GM12892 (cell line): ENCODE measurements around the gene DCP1B.

Experiments used
- POLR2A ChIP-seq: IDR thresholded peaks from 2 replicates; pipeline ENCODE4 v1.6.1; 2011; ENCODE audit warnings: low read depth, low read length, control low read depth
- POLR2AphosphoS5 ChIP-seq: IDR thresholded peaks from 2 replicates; pipeline ENCODE4 v1.6.1; 2011; ENCODE audit warnings: low read depth, low read length, control low read depth

DNA sequence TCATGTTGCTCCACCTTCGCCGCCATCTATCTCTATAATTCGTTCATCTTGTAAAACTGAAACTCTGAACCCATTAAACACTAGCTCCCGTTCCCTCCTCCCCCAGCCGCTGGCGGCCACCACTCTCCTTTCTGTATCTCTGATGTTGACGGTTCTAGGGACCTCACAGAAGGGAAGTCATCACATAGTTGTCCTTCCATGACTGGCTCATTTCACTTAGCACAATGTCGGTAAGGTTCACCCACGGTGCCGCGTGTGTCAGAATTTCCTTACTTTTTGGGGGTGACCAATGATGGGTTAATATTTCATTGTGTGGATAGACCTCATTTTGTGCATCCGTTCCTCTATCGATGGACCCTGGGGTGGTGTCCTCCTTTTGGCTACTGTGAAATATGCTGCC is 83.8 kb downstream of the DCP1B start:
- TF ChIP-seq POLR2A (no peak), POLR2AphosphoS5 (no peak)
